HepG2 (cell line): Measurements from ENCODE around the gene BCKDHA. TPM values are rescaled to one million over a fixed set of nuclear protein-coding genes. Genes with fewer than 3 reads are reported as not detected.
A peak's percentile ranks its signal among the peaks of the same experiment; 100 is the strongest.

Source experiments
- E2F1 ChIP-seq: sonication (generic); formaldehyde crosslinking; IDR thresholded peaks from 2 replicates; pipeline ENCODE4 v1.5.0; 2020; ENCODE audit warnings: missing genetic modification reagents
- ESRRA ChIP-seq: sonication (generic); formaldehyde crosslinking; IDR thresholded peaks from 2 replicates; pipeline ENCODE4 v1.5.1; 2020; ENCODE audit warnings: mild to moderate bottlenecking, low read depth, missing genetic modification reagents
- HNRNPH1 ChIP-seq: fragments of 200-400 bp; formaldehyde crosslinking; optimal IDR thresholded peaks from 2 replicates; pipeline ENCODE3; 2017; ENCODE audit warnings: mild to moderate bottlenecking, low read depth, low read length
- JUN ChIP-seq: sonication (generic); formaldehyde crosslinking; IDR thresholded peaks from 2 replicates; pipeline ENCODE4 v1.4.0; 2020; ENCODE audit warnings: mild to moderate bottlenecking, missing genetic modification reagents
- NFYB ChIP-seq: sonication (generic); formaldehyde crosslinking; IDR thresholded peaks from 2 replicates; pipeline ENCODE4 v1.4.0; 2020; ENCODE audit warnings: missing genetic modification reagents
- PRPF4 ChIP-seq: fragments of 200-400 bp; formaldehyde crosslinking; IDR thresholded peaks from 2 replicates; pipeline ENCODE4 v1.6.1; 2016; ENCODE audit warnings: low read length, low read depth; ENCODE audit not compliant: poor library complexity, severe bottlenecking
- THAP11 ChIP-seq: IDR thresholded peaks from 2 replicates; pipeline ENCODE4 v1.6.1; 2016; ENCODE audit warnings: missing biosample characterization, missing genetic modification reagents
- ZFX ChIP-seq: sonication (generic); formaldehyde crosslinking; IDR thresholded peaks from 2 replicates; pipeline ENCODE4 v1.4.0; 2020; ENCODE audit warnings: mild to moderate bottlenecking, low read depth, missing genetic modification reagents, moderate library complexity
- ZNF34 ChIP-seq: sonication (generic); formaldehyde crosslinking; IDR thresholded peaks from 2 replicates; pipeline ENCODE4 v1.4.0; 2020; ENCODE audit warnings: mild to moderate bottlenecking, missing genetic modification reagents, borderline replicate concordance
- ZNF660 ChIP-seq: sonication (generic); formaldehyde crosslinking; IDR thresholded peaks from 2 replicates; pipeline ENCODE4 v1.5.1; 2020; ENCODE audit warnings: mild to moderate bottlenecking, low read depth, missing genetic modification reagents, borderline replicate concordance
- ZNF704 ChIP-seq: sonication (generic); formaldehyde crosslinking; IDR thresholded peaks from 2 replicates; pipeline ENCODE4 v1.8.1; 2023; ENCODE audit warnings: mild to moderate bottlenecking, inconsistent platforms, moderate library complexity, missing genetic modification reagents, borderline replicate concordance
- polyA plus RNA-seq, 8 experiments: library from polyadenylated mRNA; depleted of rRNA in 3 of 8; stranded (reverse) in 7 of 8; unstranded in 1 of 8; fragments of >200 nt; fragmentation: Illumina TruSeq in 4 of 8; extraction: Trizol in 4 of 8; gene quantifications; 2 replicates each; pipeline versions ENCODE4 v1.2.1 to v1.2.3, GENCODE V29; 2011 to 2016; ENCODE audit warnings: low read depth in 4 of 8, missing spikeins in 1 of 8, mixed read lengths in 1 of 8; ENCODE audit not compliant: insufficient read depth in 1 of 8
- total RNA-seq, 5 experiments: library from RNA; depleted of rRNA; stranded (reverse); fragments of >200 nt; fragmentation: Illumina TruSeq; extraction: Trizol; gene quantifications; 2 replicates each; pipeline ENCODE4 v1.2.3, GENCODE V29; 2016; ENCODE audit warnings: low read depth in 1 of 5
- TF ChIP-seq, protein P1 (sequence below): sonication (generic); formaldehyde crosslinking; IDR thresholded peaks from 2 replicates; pipeline ENCODE4 v1.5.0; 2020; ENCODE audit warnings: mild to moderate bottlenecking, missing genetic modification reagents, borderline replicate concordance
- TF ChIP-seq, protein P2 (sequence below): sonication (generic); formaldehyde crosslinking; IDR thresholded peaks from 2 replicates; pipeline ENCODE4 v1.4.0; 2020; ENCODE audit warnings: missing genetic modification reagents

The BCKDHA gene
- total and polyA plus RNA-seq, 2 of the 13 experiments (the other 11 are each of a cell fraction or from before 2014, with no cell fraction given) = 11.8 to 31.5 TPM

DNA sequence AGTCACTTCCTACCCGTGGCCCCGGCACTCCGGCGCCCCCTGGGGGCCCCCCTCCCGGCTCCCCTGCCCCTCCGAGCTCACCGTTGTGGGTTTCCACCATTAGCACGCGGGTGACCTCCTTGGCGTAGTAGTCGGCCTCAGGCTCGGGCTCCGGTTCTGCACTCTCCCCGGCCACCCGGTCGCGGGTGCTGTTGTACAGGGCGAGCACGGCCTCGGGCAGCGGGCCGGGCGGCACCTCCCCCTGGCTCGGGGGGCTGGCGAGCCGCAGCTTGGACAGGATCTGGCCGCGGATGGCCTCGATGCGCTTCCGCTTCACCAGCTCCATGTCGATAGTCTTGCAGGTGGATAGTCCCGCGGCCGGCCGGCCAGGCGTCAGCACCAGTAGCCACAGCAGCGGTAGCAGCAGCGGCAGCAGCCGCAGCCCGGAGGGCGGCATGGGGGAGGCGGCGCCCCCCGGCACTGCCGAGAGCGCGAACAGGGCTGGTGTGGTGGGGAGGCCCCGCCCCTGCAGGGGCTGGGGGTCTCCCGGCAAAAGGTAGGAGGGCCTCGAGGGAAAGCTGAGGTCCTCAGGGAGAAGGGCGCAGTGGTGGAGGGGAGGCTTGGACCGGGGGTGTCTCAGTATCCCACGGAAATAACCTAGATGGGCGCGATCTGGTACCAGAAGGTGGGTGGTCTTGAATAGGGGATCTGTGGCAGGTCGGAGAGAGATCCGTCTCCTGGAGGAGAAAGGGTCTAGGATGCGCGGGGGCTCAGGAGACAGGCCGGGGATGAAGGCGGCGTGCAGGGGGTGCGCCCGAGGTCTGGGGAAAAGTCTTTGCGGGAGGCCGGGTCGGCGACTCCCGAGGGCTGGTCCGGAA is 44.8 kb upstream of the BCKDHA start (continued):
- TF ChIP-seq ESRRA (CRISPR knock-in tag) (no peak), JUN (CRISPR knock-in tag) (no peak), NFYB (CRISPR knock-in tag) (no peak), E2F1 (CRISPR knock-in tag) (0 out of 2 replicates have a peak, but pooled peaks have one; percentile 48), PRPF4 (no peak), ZNF34 (CRISPR knock-in tag) (peak; percentile 67; the same call in 1 of the 2 replicates), ZNF704 (CRISPR knock-in tag) (peak; percentile 57; the same call in 1 of the 2 replicates), ZNF660 (no peak), ZFX (peak; percentile 72), HNRNPH1 (no peak), THAP11 (CRISPR knock-in tag) (no peak; the same call in 1 of the 2 replicates)
- TF ChIP-seq, protein P1, sequence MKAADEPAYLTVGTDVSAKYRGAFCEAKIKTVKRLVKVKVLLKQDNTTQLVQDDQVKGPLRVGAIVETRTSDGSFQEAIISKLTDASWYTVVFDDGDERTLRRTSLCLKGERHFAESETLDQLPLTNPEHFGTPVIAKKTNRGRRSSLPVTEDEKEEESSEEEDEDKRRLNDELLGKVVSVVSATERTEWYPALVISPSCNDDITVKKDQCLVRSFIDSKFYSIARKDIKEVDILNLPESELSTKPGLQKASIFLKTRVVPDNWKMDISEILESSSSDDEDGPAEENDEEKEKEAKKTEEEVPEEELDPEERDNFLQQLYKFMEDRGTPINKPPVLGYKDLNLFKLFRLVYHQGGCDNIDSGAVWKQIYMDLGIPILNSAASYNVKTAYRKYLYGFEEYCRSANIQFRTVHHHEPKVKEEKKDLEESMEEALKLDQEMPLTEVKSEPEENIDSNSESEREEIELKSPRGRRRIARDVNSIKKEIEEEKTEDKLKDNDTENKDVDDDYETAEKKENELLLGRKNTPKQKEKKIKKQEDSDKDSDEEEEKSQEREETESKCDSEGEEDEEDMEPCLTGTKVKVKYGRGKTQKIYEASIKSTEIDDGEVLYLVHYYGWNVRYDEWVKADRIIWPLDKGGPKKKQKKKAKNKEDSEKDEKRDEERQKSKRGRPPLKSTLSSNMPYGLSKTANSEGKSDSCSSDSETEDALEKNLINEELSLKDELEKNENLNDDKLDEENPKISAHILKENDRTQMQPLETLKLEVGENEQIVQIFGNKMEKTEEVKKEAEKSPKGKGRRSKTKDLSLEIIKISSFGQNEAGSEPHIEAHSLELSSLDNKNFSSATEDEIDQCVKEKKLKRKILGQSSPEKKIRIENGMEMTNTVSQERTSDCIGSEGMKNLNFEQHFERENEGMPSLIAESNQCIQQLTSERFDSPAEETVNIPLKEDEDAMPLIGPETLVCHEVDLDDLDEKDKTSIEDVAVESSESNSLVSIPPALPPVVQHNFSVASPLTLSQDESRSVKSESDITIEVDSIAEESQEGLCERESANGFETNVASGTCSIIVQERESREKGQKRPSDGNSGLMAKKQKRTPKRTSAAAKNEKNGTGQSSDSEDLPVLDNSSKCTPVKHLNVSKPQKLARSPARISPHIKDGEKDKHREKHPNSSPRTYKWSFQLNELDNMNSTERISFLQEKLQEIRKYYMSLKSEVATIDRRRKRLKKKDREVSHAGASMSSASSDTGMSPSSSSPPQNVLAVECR (CRISPR knock-in tag) = no peak; the same call in none of the 2 replicates
- TF ChIP-seq, protein P2, sequence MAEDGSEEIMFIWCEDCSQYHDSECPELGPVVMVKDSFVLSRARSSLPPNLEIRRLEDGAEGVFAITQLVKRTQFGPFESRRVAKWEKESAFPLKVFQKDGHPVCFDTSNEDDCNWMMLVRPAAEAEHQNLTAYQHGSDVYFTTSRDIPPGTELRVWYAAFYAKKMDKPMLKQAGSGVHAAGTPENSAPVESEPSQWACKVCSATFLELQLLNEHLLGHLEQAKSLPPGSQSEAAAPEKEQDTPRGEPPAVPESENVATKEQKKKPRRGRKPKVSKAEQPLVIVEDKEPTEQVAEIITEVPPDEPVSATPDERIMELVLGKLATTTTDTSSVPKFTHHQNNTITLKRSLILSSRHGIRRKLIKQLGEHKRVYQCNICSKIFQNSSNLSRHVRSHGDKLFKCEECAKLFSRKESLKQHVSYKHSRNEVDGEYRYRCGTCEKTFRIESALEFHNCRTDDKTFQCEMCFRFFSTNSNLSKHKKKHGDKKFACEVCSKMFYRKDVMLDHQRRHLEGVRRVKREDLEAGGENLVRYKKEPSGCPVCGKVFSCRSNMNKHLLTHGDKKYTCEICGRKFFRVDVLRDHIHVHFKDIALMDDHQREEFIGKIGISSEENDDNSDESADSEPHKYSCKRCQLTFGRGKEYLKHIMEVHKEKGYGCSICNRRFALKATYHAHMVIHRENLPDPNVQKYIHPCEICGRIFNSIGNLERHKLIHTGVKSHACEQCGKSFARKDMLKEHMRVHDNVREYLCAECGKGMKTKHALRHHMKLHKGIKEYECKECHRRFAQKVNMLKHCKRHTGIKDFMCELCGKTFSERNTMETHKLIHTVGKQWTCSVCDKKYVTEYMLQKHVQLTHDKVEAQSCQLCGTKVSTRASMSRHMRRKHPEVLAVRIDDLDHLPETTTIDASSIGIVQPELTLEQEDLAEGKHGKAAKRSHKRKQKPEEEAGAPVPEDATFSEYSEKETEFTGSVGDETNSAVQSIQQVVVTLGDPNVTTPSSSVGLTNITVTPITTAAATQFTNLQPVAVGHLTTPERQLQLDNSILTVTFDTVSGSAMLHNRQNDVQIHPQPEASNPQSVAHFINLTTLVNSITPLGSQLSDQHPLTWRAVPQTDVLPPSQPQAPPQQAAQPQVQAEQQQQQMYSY = no peak
